ENCODE measurements around the gene ZNF414. TPM values are rescaled to one million over a fixed set of nuclear protein-coding genes. Genes with fewer than 3 reads are reported as not detected.

ZNF414 gene
- polyA plus RNA-seq, 3 donors = 20.4 to 30.7 (median 25.0) TPM

DNA sequence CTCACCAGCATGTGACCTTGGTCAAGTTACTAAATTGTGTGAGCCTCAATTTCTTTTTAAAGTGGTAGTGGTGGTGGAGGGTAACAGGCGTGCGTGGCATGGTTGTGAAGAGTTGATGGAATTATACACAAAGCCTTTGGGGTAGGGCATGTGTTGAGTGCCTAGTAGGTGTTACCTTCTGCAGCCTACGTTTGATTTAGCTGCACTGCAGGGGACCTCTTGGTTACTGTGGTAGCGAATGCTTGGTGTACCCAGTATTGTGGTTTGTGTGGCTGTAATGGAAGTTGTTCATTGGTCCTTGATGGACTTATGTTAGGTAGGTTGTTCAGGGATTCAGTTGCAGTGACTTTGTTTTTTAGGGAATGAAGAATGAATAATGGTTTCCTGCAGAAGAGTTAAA lies 36.1 kb downstream of the ZNF414 start:
- no peak for DNase-seq (ENCODE audit: extremely low read depth in 1 of 11, low read depth in 9 of 11, low spot score in 4 of 11)

DNA sequence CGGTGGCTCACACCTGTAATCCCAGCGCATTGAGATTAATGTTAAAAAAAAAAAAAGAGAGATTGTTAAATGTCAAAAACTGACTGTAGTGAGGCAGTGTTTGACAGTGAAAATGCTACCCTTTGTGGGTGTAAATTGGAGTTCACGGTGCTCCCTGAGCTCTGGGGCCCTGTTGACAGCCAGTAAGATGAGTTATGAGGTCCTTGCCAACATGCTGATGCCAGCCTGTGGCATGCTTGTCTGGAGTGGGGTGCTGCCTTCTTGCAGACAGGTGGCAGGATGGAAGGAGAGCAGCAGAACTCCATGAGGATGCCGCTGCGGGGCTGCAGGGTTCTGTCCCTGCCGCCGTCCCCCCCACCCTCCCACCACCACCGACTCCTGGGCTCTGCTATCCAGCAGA lies 37.4 kb downstream of the ZNF414 start:
- DNase-seq (ENCODE audit: extremely low read depth in 1 of 11, low read depth in 9 of 11, low spot score in 4 of 11) = no peak

DNA sequence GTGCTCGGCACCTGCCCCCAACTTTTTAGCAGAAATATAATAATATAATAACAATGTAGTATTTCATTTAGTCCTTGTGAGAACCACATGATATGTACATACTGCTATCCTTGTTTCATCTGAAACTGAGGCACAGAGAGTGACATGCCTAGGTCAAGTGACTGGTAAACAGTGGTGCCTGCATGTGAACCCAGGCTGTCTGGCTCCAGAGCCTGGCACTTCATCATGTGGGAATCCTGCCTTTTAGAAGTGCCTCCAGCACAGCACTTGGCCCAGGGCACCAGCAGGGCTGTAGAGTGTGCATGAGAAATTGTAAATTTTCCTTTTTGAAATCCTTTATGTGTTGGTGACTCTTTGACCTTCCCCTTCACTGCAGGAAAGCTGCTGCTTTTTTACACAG lies 39.0 kb downstream of the ZNF414 start:
- no peak for DNase-seq (ENCODE audit: extremely low read depth in 1 of 11, low read depth in 9 of 11, low spot score in 4 of 11)

DNA sequence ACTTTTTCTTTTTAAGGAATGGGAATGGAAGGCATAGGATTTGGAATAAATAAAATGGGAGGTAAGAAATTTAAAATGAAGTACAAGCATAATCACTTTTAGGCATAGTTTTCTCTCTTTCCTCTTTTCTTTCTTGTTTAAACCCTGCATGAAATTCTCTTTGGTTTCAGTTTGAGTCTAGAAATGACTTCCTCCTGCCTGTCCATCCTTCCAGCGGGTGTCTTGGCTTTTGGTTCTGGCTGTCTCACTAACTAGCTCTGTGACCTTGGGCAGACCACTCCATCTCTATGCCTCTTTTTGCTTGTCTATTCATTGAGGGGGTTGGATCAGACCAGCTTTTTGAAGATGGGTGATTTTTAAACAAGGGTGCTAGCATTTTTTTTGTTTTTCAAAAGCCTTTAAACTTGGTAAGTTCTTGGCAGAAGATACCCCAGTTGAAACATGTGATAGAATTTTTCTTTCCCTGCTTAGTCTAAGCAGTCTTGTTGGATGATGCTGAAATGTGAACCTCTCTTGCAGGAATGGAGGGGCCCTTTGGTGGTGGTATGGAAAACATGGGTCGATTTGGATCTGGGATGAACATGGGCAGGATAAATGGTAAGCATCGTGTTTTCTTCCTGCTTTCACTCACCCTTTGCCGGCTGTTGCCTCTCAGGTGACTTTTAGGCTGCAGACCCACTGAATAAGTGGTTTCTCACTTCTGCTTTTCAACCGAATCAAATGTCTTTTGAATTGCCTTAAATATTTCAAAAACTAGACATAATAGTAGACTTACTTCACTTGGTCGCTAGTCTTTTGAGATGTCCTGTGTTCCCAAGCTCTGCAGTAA lies 40.1 kb downstream of the ZNF414 start:
- DNase-seq (ENCODE audit: extremely low read depth in 1 of 11, low read depth in 9 of 11, low spot score in 4 of 11) = no peak

DNA sequence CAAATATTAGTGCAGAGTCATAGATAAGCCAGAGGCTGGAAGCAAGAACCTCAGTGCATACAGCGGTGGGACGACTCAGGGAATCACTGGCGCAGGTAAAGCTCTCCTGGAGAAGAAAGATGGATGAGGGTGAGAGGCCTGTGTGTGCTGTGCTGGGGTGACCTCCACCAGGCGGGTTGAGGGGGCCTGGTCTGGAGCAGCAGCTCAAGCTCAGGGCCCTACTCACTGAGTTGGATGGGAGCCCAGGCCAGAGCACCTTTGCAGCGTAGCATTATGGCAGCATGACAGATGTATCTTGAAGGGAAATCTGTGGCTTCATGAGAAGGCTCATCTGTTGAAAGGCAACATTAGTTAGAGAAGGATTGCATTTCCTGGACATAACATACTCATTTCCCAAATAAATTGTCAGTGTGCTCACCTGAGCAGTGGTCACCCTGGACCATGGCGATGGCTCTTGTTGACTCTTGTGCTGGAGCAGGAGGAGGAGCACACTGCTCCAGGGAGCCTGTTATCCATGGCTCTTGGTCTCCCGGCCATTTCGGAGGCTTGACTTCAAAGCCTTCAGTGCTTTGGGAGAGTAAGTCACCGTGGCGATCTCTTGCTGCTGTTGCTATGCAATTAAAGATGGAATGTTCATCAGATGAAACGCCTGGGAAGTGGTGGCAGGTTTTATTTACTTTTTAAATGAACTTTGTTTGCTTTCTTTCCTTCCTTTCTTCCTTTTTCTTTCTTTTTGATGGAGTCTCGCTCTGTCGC lies 44.2 kb downstream of the ZNF414 start:
- DNase-seq (ENCODE audit: extremely low read depth in 1 of 11, low read depth in 9 of 11, low spot score in 4 of 11) = no peak

DNA sequence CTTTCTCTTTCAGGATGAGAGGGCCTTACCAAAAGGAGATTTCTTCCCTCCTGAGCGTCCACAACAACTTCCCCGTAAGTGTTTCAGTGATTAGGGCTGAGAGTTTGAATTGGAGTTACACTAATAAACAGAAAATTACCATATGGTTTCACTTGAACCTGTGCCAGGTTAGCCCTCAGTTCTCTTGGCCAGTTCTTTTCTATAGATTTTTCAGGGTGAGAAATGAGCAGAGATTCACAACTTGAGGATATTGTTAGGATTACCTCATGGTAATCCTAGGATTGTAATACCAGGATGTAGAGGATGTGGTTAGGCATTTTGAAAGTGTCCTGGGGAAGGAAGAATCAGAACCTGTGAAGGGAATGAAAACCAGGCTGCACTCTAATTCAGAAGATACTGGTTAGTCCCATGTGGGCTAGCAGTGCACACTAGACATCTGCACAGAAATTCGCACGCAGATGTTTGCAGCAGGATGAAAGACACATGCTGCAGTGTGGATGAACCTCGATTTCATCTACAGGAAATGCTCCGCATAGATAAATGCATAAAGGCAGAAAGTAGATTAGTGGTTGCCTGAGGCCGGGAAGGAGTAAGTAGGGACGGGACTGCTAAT lies 45.1 kb downstream of the ZNF414 start:
- DNase-seq (ENCODE audit: extremely low read depth in 1 of 11, low read depth in 9 of 11, low spot score in 4 of 11) = no peak

DNA sequence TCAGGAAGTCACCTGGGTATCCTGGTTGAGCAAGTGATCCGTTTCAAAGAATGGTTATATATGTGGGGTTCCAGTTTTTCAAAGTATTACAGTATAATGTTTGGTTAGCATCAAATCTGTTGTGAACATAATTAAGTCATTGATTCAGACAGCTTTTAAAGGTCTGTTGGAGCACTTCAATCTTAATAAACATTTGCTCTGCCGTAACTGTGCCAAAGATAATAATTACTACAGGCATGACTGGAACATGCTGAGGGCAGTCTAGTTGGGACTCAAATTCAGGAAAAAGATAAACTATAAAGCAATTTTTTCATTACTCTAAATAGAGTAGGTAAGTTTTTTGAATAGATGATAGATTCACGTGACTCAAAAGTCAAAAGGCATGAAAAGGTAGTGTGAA lies 45.8 kb downstream of the ZNF414 start:
- no peak for DNase-seq (ENCODE audit: extremely low read depth in 1 of 11, low read depth in 9 of 11, low spot score in 4 of 11)

DNA sequence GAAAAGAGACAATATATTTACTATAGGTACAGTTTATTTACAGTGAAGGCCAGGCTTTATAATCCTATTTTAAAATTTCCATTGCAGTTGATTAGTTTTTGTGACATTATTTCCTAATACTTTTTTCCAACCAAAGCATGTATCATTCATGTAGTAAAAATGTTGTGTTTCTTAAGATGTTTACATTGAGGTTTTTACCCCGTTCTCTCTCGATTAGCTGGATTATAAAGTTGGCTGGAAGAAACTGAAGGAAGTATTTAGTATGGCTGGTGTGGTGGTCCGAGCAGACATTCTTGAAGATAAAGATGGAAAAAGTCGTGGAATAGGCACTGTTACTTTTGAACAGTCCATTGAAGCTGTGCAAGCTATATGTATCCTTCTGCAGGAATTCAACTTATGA lies 47.9 kb downstream of the ZNF414 start:
- DNase-seq (ENCODE audit: extremely low read depth in 1 of 11, low read depth in 9 of 11, low spot score in 4 of 11) = no peak

DNA sequence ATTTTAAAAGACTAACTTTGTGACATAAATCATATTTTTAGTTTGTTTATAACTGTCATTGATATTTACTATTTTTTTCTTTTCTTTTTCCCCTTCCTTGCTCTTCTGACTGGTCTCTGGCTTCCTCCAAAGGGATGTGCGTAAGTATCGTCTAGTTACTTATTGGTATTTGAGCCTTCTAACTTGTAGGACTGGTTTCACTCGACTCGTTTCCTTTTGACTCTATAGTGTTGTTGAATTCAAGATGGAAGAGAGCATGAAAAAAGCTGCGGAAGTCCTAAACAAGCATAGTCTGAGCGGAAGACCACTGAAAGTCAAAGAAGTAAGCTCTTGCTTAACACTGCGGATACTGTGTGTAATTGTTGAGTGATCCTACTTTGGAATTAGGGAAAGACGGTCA lies 50.6 kb downstream of the ZNF414 start:
- DNase-seq (ENCODE audit: extremely low read depth in 1 of 11, low read depth in 9 of 11, low spot score in 4 of 11) = no peak

DNA sequence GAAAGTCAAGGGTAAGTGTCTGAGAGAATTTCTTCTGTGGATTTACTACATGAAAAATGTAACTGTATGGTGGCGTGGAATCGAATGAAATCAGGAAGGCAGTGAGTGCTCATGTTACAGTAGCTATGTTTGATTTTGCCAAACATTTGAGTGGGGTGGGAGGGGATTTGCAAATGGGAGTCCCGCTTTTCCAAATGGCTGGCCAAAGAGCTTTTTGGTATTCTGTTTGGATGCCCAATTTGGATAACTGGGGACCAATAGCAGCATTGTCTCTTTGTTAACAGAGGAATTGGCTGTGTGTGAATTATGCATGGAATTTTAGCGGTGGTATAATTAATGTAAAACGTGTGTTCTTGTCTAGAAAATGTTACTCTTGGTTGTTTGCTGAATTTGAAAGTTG lies 51.4 kb downstream of the ZNF414 start:
- no peak for DNase-seq (ENCODE audit: extremely low read depth in 1 of 11, low read depth in 9 of 11, low spot score in 4 of 11)

DNA sequence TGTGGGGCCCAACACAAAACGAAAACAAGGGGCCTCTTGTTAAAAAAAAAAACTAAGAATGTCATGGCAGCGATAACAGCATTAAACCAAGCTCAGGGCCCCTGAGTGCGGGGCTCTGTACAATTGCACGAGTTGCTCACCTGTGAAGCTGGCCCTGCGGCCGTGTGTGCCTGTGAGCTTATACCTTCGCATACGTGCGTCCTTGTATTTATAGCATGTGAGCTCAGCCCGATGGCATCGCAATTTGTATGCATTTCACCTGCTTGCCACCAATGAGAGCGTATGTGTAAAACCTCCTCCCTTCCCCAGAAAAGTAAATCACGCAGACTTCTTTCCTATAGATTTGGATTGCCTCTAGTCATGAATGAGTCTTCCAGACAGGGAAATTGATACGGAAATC lies 52.1 kb downstream of the ZNF414 start:
- DNase-seq (ENCODE audit: extremely low read depth in 1 of 11, low read depth in 9 of 11, low spot score in 4 of 11) = peak in 4 of 11 donors; percentile 20 to 62 (median 38)

DNA sequence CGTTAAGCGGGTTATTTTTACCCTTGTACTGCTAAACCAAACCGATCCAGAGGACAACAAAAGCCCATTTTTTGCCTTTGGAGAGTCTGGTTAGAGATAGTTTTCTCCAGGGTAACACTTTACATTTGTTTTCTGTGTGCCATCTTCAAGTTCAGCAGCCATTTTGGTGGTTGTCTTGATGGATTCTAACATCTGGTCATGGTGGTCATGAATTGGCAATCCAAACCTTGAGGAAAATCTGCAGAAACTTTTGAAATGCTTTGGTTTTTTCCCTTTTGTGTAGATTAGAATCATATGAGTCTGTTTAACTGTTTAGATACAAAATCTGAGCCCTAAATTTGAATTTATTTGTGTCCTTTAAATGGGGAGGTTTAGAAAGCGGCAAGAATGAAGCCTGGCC lies 52.6 kb downstream of the ZNF414 start:
- no peak for DNase-seq (ENCODE audit: extremely low read depth in 1 of 11, low read depth in 9 of 11, low spot score in 4 of 11)

DNA sequence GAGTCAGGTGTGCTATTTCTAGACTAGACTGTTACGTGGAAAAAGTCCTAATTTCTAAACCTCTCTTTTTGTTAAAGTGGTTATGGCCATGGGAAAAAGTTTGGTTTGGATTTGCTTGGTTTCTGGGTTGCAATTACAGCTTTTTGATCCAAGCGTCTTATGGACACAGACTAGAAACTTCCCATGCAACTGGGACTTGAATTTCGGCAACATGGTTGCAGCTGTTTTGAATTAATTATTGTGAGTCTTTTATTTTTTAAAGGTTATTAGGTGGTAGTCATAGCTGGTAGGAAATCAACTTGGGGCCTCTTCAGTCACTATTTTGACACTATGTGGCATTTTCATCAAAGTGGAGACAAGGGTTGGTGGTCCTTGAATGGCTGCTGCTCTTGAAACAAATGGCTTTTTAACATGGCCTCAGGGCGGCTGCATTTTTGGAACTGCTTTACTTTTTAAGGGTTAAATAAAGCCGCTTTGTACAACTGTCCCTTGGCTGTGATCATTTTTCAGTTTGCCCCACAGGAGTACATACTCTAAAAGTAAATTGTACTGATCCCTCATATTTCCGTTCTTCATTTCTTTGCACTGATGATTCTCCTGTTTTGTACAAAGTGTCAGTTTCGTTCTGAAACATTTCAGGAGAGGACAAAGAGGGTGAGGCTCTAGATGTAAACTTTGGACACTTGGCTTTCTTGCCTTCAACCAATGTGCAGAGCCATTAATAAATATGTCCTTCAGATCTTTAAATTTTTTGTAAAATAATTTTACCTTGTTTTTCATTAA lies 53.3 kb downstream of the ZNF414 start:
- DNase-seq (ENCODE audit: extremely low read depth in 1 of 11, low read depth in 9 of 11, low spot score in 4 of 11) = no peak

Other genes with a start within 250 kb of the ZNF414 start
- 10 to 100 TPM; 23.8 to 44.1 (median 39.7) TPM for gene CD320, start 205.8 kb downstream of the ZNF414 start, polyA plus RNA-seq (ENCODE audit: insufficient read length in 3 of 3)
- 10 to 100 TPM; 38.0 to 55.0 (median 52.7) TPM for gene NDUFA7, start 192.8 kb downstream of the ZNF414 start, polyA plus RNA-seq (ENCODE audit: insufficient read length in 3 of 3)
- gene RPS28, start 192.7 kb downstream of the ZNF414 start, polyA plus RNA-seq (ENCODE audit: insufficient read length in 3 of 3) = 100 to 1,000 TPM; 328 to 611 (median 520) TPM
- 10 to 100 TPM in 2 of 3 donors, 1 to 10 TPM in 1; 5.9 to 15.5 (median 14.2) TPM for gene KANK3, start 170.9 kb downstream of the ZNF414 start, polyA plus RNA-seq (ENCODE audit: insufficient read length in 3 of 3)
- 1 to 10 TPM; 2.6 to 3.9 (median 3.1) TPM for gene ANGPTL4, start 150.0 kb downstream of the ZNF414 start, polyA plus RNA-seq (ENCODE audit: insufficient read length in 3 of 3)
- gene RAB11B, start 123.8 kb downstream of the ZNF414 start, polyA plus RNA-seq (ENCODE audit: insufficient read length in 3 of 3) = 100 to 1,000 TPM; 122 to 168 (median 165) TPM
- 10 to 100 TPM; 12.7 to 16.5 (median 16.0) TPM for gene MARCHF2, start 100.9 kb downstream of the ZNF414 start, polyA plus RNA-seq (ENCODE audit: insufficient read length in 3 of 3)
- 100 to 1,000 TPM; 352 to 459 (median 415) TPM for gene HNRNPM, start 69.2 kb downstream of the ZNF414 start, polyA plus RNA-seq (ENCODE audit: insufficient read length in 3 of 3)
- 1 to 10 TPM; 1.5 to 3.2 (median 1.7) TPM for gene PRAM1, start 11.5 kb downstream of the ZNF414 start, polyA plus RNA-seq (ENCODE audit: insufficient read length in 3 of 3)
- gene MYO1F, start 63.3 kb upstream of the ZNF414 start, polyA plus RNA-seq (ENCODE audit: insufficient read length in 3 of 3) = 10 to 100 TPM in 1 of 3 donors, 1 to 10 TPM in 2; 3.7 to 10.5 (median 5.5) TPM
- 10 to 100 TPM; 30.0 to 51.8 (median 45.0) TPM for gene ADAMTS10, start 96.5 kb upstream of the ZNF414 start, polyA plus RNA-seq (ENCODE audit: insufficient read length in 3 of 3)
- not detected for gene NFILZ, start 116.5 kb upstream of the ZNF414 start, polyA plus RNA-seq (ENCODE audit: insufficient read length in 3 of 3)
- not detected for gene ACTL9, start 184.6 kb upstream of the ZNF414 start, polyA plus RNA-seq (ENCODE audit: insufficient read length in 3 of 3)
- gene OR2Z1, start 207.5 kb upstream of the ZNF414 start, polyA plus RNA-seq (ENCODE audit: insufficient read length in 3 of 3) = not detected

Data from renal cortex interstitium (tissue), 11 donors.